Putamen (tissue), 1 donor: Measurements from ENCODE around the gene PROM1.
A peak's percentile ranks its signal among the peaks of the same experiment; 100 is the strongest.

Experiments used
- DNase-seq: peaks from one replicate; pipeline ENCODE4 v3.0.0-alpha.2; 2016; ENCODE audit warnings: low spot score

Gene PROM1

DNA sequence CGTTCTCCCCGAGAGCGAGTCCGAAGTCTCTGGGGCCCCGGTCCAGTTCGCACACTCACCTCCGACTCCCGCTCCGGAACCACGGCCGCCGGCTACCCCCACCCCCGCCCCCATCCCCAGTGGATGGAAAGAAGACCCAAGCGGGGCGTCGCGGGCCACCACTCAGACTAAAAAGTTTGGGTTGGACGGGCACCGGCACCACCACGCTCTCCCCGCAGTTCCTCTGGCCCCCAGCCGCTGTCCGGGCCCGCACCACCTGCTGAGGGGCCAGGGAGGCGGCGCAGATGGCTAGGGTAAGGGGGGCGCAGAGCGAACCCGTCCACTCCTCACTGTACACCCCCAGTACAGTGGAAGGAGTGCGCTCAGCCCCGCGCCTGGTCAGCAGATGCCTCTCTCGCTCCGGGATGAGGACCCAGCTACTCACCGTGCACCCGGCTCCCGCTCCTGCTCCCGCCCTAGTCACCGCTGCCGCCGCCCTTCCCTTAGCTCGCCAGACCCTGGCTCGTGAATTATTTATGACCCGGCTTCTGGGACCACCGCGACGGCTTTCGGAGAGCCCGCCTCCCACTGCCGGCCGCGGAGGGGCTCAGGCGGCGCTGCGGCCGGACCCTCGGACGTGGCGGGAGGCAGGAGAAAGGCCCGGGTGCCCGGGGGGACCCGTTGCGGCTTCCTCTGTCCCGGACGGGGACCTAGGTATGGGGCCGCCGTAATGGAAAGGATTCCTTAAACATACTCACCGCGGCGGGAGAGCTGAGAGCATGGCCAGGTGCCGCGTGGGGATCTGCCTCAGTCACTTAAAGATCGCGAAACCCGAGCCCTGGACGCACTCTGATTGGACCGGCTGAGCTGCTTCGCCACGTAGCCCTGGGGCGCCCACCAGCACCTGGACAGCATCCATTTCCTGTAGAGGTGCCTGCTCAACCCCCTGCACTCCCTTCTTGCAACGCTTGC, at the start of gene PROM1:
Gene PROM1, minus strand, starts transcription at position 783 of the 951 bp plus-strand sequence. CDS start 8,117 bp downstream, outside the sequence.
- no peak for DNase-seq

DNA sequence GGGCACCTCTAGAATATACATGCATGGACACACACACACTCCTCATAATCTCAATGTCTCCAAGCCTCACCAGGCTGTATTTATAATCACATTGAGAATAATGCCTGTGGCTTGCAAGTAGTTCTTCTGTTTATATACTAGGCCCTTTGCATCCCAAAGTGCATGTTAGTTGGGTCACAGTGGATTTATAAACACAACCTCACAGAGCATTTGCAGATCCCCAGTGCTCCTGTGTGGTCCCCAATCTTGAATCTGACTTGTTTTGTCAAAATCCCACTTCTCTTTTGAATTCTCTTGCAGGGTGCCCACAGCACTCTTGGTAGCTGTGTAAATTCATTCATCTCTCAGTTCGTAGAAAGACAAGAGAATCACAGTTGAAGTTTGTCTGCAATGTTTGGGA, 49.6 kb upstream of the PROM1 start:
- DNase-seq: no peak

DNA sequence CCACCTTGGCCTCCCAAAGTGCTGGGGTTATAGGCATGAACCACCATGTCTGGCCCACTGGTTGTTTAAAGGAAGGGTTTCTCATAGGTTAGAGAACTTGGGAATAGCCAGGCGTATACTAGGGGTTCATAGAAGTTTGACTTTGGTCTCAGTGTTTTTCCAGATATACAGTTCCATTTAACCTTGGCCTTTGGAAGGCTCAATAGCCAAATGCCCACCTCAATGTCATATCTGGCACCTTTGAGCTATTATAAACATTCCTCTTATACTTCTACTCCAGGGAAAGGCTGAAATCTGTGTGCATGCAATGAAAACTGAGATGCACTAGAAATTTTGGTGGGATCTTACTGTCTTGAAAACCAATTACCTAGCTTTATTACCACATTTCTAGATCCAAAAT, 47.5 kb upstream of the PROM1 start:
- no peak for DNase-seq

DNA sequence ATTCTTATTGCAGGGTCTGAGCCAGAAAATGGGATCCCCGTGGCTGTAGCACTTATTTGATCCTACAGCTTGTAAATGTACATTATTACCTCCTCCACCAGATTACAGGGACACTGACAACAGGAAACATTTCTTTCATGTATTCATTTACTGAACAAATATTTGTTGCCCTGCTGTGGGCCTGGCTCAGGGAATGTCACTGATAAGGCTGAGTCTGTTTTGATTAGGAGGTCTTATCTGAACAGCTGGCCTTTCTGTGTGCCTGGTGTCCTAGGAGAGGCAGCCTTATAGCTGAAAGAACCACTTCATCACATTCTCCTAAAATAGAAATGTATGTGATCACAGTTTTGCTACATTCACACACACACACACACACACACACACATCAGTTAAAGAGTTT, 45.5 kb upstream of the PROM1 start:
- DNase-seq: no peak

GRCh38 chr4:16126714-16127113, 42.9 kb upstream of the PROM1 start:
- no peak for DNase-seq

DNA sequence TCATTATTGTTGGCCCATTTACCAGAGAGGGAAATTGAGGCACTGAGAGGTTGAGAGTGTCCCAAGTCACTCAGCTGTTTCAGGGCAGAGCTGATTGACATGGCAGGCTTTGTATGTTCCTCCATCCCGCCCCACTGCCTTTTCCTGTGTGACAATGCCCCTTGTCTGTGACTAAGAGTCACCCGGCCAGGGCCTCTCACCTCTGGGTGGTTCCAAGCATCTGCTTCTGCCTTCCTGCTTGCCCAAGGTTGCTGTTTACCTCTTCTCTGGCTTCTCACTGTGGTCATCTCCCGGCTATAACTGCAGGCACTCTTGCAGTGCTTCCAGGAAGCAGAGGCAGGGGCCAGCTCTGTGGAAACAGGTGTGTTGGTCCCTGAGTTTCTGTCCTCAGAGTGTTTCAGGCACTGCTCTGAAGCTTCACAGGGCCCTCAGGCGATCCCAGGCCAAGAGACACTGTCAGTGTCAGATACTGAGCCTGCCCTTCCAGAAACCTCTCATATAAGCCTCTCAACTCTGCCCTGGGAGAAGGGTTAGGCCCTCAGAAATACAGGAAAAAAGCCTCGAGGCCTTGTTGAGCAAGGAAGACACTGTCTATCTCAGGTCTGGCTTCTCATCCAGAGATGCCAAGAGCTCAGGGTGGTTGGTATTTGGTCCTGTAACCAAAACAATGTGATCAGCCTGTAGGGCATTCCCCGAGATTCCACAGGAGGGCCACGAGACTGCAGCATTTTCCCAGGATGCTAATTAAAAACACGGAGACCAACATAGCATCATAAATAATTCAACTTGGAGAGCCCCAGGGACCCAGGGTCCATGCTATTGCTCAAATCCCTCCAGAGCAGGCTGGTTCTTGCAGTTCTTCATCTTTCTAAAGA, 42.0 kb upstream of the PROM1 start:
- no peak for DNase-seq

- DNase-seq: no peak
Measured at GRCh38 chr4:16124232-16124631, 40.4 kb upstream of the PROM1 start.

- DNase-seq: no peak
Measured at GRCh38 chr4:16123356-16124084, 39.7 kb upstream of the PROM1 start.

DNA sequence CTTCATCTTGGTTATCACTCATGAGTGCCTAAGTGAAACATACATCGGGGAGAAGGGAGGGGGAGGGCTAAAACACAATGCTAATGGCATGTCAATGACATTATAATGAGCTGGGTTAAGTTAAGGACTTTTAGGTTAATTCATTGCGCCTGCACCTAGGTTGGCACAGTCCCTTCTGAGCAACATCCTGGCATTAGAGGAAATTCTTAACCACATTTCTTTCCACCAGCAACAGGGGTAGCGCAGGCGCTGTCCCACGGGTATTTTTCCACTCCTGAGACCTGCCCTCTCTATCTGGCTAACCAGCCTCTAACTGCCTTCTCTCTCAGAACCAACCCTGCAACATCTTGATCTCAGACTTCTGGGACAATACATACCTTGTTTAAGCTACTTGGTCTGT, 39.0 kb upstream of the PROM1 start:
- no peak for DNase-seq

DNA sequence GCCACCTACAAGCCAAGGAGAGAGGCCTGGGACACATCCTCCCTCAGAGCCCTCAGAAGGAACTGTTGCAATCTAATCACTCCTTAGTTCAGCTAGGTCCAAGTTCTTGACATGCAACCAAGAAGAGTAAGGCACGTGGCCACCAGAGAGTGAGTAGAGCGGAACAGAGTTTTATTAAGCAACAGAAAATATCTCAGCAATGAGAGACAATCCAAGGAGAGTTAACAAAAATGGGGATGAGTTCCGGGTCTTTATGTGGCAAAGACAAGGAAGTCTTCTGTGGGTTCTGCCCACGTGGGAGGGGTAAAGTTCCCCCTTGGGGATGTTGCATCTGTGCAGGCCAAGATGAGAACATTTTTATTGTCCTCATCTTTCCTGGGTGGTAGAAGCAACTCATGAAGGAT, 38.5 kb upstream of the PROM1 start:
- DNase-seq: no peak

GRCh38 chr4:16120720-16121119, 36.9 kb upstream of the PROM1 start:
- DNase-seq: no peak

- DNase-seq: no peak
Measured at GRCh38 chr4:16119981-16120380, 36.2 kb upstream of the PROM1 start.

DNA sequence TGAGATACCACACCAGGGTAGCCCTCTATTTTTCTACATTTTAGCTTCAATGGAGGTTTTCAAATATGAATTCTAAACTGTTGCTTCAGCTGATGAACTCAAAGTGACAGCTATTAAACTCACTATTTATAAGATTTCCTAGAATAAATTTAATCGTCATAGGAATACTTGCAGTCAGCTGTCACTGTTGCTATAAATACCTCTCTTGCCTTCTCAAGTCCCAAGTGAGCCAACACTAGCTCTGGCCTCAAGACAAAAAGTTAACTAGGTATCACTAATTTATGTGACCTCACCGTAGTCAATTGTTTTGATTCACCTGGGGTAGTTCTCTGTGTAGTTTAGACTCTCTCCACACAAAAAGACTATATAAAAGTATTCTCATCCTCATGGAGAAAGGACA, 34.3 kb upstream of the PROM1 start:
- peak; percentile 26 for DNase-seq

- no peak for DNase-seq
Measured at GRCh38 chr4:16117164-16117563, 33.3 kb upstream of the PROM1 start.

DNA sequence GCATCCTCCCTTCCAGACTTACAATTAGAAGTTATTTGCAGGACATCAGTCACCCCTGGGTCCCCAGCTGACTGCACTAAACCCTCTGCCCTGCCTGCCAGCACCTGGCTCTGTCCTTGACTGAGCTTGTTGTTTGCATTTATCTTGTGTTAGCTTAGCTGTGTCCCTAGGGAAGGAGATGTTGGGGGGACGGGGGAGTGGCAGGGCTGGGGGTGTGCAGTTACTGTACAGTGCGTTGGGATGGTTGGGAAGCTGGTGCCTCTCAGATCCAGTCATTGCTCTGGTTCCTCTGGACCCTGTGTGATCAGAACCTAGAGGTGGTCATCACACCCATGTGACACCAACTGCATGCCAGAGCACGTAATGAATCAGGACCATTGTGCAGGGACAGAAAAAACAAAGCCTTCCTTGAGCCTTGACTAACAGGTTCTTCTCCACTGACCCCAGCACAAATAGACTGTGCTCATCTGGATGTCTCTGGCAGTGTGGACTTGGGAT, 32.7 kb upstream of the PROM1 start:
- DNase-seq: no peak

- no peak for DNase-seq
Measured at GRCh38 chr4:16116019-16116418, 32.2 kb upstream of the PROM1 start.

GRCh38 chr4:16114546-16114945, 30.7 kb upstream of the PROM1 start:
- no peak for DNase-seq

DNA sequence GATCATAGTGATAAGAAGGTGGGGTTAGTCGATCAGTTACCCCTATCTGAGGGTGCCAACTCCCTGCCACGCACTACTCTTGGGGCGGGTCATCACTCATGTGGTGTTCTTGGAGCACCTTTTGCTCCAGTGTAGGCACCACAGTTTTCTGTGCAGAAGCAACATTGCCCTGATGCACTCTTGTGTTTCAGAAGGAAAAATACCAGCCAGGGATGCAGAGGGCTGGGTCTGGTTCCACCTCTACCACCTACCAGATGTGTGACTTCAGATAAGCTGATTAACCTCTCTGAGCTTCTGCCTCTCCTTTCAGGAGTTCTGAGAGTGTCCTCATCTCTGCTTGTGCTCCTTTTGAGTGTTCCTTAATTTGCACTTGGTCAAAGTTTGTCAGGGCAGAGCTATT, 29.9 kb upstream of the PROM1 start:
- DNase-seq: no peak

DNA sequence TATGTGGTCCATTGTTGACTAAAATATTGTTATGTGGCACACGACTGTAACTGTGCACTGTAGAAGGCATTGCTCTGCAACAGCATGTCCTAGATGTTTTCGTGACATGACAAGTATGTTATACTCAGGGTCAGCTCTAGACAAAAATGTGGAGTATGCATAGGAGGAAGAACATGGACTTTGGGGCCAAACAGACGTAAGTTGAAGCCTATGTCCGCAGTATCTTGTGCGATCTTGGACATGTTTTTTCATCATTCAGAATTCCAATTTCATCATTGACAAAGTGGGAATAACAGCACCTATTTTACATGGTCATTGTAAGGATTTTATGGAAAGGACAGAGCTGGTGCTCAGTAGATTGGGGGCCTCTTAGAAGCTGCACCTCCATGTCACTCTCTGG, 27.7 kb upstream of the PROM1 start:
- DNase-seq: no peak

DNA sequence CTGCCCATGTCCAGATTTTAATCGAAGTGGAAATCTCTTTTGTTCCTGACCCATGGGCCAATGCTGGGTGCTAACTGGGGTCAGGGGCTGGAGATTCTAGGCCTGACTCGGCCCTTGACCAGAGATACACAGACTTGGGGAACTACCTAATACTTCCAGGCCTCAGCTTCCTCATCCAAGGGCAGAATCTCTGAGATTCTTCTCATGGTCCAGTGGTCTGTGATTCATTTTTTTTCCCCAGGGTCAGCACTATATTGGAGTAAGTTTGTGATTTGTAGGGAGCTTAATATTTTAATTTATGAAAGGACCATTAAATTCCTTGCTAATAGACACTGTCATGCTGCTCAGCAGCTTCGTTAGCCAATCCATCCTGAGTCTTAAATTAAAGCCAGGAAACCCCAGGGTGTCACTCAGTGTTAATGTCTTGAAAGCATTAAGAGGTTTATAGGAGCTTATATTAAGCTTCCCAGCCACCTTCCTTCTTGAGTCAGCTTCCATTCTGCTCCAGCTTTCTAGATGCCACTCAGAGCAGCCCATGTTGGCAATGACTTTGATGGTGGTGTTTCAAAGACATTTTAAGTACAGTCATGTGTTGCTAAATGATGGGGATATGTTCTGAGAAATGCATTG, 27.0 kb upstream of the PROM1 start:
- no peak for DNase-seq

DNA sequence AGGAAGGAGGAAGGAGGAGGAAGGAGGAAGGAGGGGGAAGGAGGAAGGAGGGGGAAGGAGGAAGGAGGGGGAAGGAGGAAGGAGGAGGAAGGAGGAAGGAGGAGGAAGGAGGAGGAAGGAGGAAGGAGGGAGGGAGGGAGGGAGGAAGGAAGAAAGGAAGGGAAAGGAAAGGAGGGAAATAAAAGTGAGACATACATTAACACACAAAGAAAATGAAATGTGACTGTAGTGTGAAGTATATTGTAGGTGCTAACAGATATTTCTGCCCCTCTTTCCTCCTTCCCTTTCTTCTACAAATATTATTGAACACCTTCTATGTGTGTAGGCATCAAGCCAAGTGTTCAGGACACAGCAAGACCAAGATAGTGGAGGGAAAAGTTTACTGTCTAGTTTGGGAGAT, 26.4 kb upstream of the PROM1 start:
- DNase-seq: no peak

DNA sequence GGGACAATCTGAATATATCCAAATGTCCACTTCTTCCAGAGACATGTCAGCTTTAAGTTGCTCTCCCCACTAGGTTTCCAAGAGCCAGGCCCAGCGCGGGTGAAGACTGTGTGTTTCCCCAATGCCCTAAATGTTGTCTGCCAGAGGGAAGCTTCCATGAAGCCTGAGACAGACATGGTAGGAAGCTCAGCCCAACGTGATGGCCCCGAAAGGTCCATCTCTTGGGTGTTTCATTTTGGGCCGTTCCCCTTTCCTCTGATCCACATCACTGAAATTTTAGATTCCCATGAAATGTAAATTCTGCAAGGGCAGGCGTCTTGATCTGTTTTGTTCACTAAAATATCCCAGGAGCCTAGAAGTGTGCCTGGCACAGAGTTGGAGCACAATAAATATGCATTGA, 25.4 kb upstream of the PROM1 start:
- DNase-seq: no peak
